MM.1S (cell line): ENCODE results near the gene HRNR.

Source experiments
- DNase-seq: peaks from one replicate; pipeline ENCODE4 v3.0.0-alpha.2; 2015
- H2AFZ ChIP-seq: fragments of 300-600 bp; sonication (generic); 2 replicates; pipeline ENCODE4 v1.6.0; 2016; ENCODE audit warnings: antibody characterized with exemption, low read length
- H3F3A ChIP-seq: fragments of 300-600 bp; sonication (generic); 2 replicates; pipeline ENCODE4 v1.6.1; 2016; ENCODE audit warnings: mild to moderate bottlenecking, antibody characterized with exemption, low read length, moderate library complexity, mixed read lengths; ENCODE audit not compliant: insufficient read depth
- H3K27ac ChIP-seq: fragments of 300-600 bp; sonication (generic); 2 replicates; pipeline ENCODE4 v1.5.1; 2016; ENCODE audit warnings: mild to moderate bottlenecking, low read length
- H3K27me3 ChIP-seq: fragments of 300-600 bp; sonication (generic); replicated peaks from 2 replicates; pipeline ENCODE4 v1.6.0; 2016; ENCODE audit warnings: low read length; ENCODE audit not compliant: insufficient read depth
- H3K36me3 ChIP-seq: fragments of 300-600 bp; sonication (generic); replicated peaks from 2 replicates; pipeline ENCODE4 v1.6.1; 2016; ENCODE audit warnings: mild to moderate bottlenecking, low read length, mixed read lengths; ENCODE audit not compliant: insufficient read depth
- H3K4me1 ChIP-seq: fragments of 300-600 bp; sonication (generic); 2 replicates; pipeline ENCODE4 v1.6.1; 2016; ENCODE audit warnings: low read length, mixed read lengths
- H3K4me2 ChIP-seq: fragments of 300-600 bp; sonication (generic); 2 replicates; pipeline ENCODE4 v1.6.0; 2016; ENCODE audit warnings: low read depth, low read length
- H3K4me3 ChIP-seq: fragments of 300-600 bp; sonication (generic); 2 replicates; pipeline ENCODE4 v1.5.1; 2016; ENCODE audit warnings: low read length, mixed read lengths
- H3K79me2 ChIP-seq: fragments of 300-600 bp; sonication (generic); 2 replicates; pipeline ENCODE4 v1.6.1; 2016; ENCODE audit warnings: mixed run types, low read length, mixed read lengths
- H3K9ac ChIP-seq: fragments of 300-600 bp; sonication (generic); 2 replicates; pipeline ENCODE4 v1.6.1; 2016; ENCODE audit warnings: low read length, mixed read lengths
- H3K9me2 ChIP-seq: fragments of 300-600 bp; sonication (generic); replicated peaks from 2 replicates; pipeline ENCODE4 v1.6.1; 2016; ENCODE audit warnings: mild to moderate bottlenecking, low read length, mixed read lengths; ENCODE audit not compliant: insufficient read depth
- H3K9me3 ChIP-seq: fragments of 300-600 bp; sonication (generic); replicated peaks from 2 replicates; pipeline ENCODE4 v1.6.1; 2016; ENCODE audit warnings: mild to moderate bottlenecking, low read length, mixed read lengths; ENCODE audit not compliant: insufficient read depth
- H4K20me1 ChIP-seq: fragments of 300-600 bp; sonication (generic); 2 replicates; pipeline ENCODE4 v1.6.1; 2016; ENCODE audit warnings: mild to moderate bottlenecking, low read length, moderate library complexity, mixed read lengths; ENCODE audit not compliant: insufficient read depth
- CTCF ChIP-seq: fragments of 300-600 bp; sonication (generic); IDR thresholded peaks from 2 replicates; pipeline ENCODE4 v1.5.1; 2016; ENCODE audit warnings: antibody characterized with exemption, low read length, mixed read lengths
- EZH2 ChIP-seq: fragments of 300-600 bp; sonication (generic); optimal IDR thresholded peaks from 2 replicates; pipeline ENCODE3; 2017; ENCODE audit warnings: low read depth, mild to moderate bottlenecking, antibody characterized with exemption, low read length, mixed read lengths
- EZH2phosphoT487 ChIP-seq: fragments of 300-600 bp; sonication (generic); IDR thresholded peaks from 2 replicates; pipeline ENCODE4 v1.6.1; 2018; ENCODE audit warnings: antibody characterized with exemption, low read length

Gene HRNR

DNA sequence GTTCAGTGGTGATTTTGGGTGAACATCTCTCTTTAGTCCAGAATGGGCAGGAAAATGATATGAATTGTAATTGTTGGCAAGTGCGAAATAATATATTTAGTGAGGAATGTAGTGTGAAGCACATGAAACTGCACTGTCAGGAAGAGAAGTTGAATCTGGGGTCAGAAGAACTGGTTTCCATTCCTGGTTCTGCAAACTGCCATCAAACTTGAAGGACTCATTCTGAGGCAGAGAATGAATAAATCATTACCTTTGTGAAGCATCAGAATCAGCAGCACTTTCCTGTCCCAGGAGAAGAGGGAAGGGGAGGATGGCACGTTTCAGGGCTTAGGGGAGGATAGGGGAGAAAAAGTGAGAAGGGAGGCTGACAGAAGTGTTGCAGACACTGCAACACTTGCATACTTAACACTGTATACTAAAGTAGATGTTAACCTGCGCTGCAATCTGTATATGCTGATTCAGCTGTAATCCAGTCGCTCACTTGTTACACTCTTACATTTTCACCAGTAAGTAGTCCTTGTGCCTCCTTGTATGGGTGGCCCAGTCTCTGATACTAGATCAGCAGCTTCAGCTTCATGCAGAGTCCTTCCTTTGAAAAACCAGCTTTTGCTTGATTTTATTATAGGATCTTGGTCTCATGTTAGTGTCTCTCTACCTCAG, 54.5 kb downstream of the HRNR start:
- no peaks in the 10 kb centered on the region for H4K20me1 ChIP-seq
- peak overlapping the region; percentile 61 for H3K4me2 ChIP-seq
- H2AFZ ChIP-seq = peak overlapping the region; percentile 64; the same call in 1 of the 2 replicates

GRCh38 chr1:152168535-152168868, 55.5 kb downstream of the HRNR start:
- no peaks in the 10 kb centered on the region for H4K20me1 ChIP-seq
- H3K36me3 ChIP-seq = no peaks in the 10 kb centered on the region
- no peak overlapping the region for H3K4me3 ChIP-seq
- H3F3A ChIP-seq = peaks cover 18% of the 10 kb centered on the region
- no peak overlapping the region for H3K9ac ChIP-seq
- no peak overlapping the region for H3K4me2 ChIP-seq
- no peak overlapping the region for H2AFZ ChIP-seq
- no peak overlapping the region for H3K27ac ChIP-seq
- no peaks in the 10 kb centered on the region for H3K27me3 ChIP-seq
- H3K9me3 ChIP-seq = no peaks in the 10 kb centered on the region
- H3K79me2 ChIP-seq = no peaks in the 10 kb centered on the region
- TF ChIP-seq EZH2 = no peak
- H3K9me2 ChIP-seq = no peaks in the 10 kb centered on the region
- peaks cover 50% of the 10 kb centered on the region for H3K4me1 ChIP-seq
- DNase-seq = no peak

More for the DNA sequence above, 54.5 kb downstream of the HRNR start:
- peaks cover 48% of the 10 kb centered on the region for H3K4me1 ChIP-seq
- no peak overlapping the region for H3K9ac ChIP-seq
- H3K9me3 ChIP-seq = no peaks in the 10 kb centered on the region
- no peaks in the 10 kb centered on the region for H3K27me3 ChIP-seq
- no peaks in the 10 kb centered on the region for H3K79me2 ChIP-seq
- H3K36me3 ChIP-seq = no peaks in the 10 kb centered on the region
- H3K4me3 ChIP-seq = peak overlapping the region; percentile 1; the same call in 1 of the 2 replicates
- H3K27ac ChIP-seq = peak overlapping the region; percentile 42; the same call in 1 of the 2 replicates
- TF ChIP-seq EZH2phosphoT487 (no peak), EZH2 (no peak), CTCF (no peak)
- no peaks in the 10 kb centered on the region for H3K9me2 ChIP-seq
- H3F3A ChIP-seq = peaks cover 18% of the 10 kb centered on the region
- DNase-seq = peak; percentile 80

GRCh38 chr1:152167835-152168534, 56.0 kb downstream of the HRNR start:
- TF ChIP-seq EZH2 = no peak
- H3K36me3 ChIP-seq = no peaks in the 10 kb centered on the region
- no peaks in the 10 kb centered on the region for H3K9me2 ChIP-seq
- H3K27ac ChIP-seq = no peak overlapping the region
- H3K9me3 ChIP-seq = no peaks in the 10 kb centered on the region
- no peaks in the 10 kb centered on the region for H3K79me2 ChIP-seq
- no peak overlapping the region for H2AFZ ChIP-seq
- no peaks in the 10 kb centered on the region for H4K20me1 ChIP-seq
- no peaks in the 10 kb centered on the region for H3K27me3 ChIP-seq
- no peak overlapping the region for H3K4me3 ChIP-seq
- DNase-seq = no peak
- H3K4me2 ChIP-seq = no peak overlapping the region
- H3F3A ChIP-seq = peaks cover 18% of the 10 kb centered on the region
- H3K4me1 ChIP-seq = peaks cover 55% of the 10 kb centered on the region
- H3K9ac ChIP-seq = no peak overlapping the region

- Histone ChIP-seq H3K4me1 (peaks cover 59% of the 10 kb centered on the region), H3K36me3 (no peaks in the 10 kb centered on the region), H4K20me1 (no peaks in the 10 kb centered on the region), H3K27ac (no peak overlapping the region), H3K9me3 (no peaks in the 10 kb centered on the region), H2AFZ (no peak overlapping the region), H3K27me3 (no peaks in the 10 kb centered on the region), H3K9me2 (no peaks in the 10 kb centered on the region), H3K9ac (no peak overlapping the region), H3K4me3 (no peak overlapping the region), H3K79me2 (no peaks in the 10 kb centered on the region), H3K4me2 (no peak overlapping the region), H3F3A (peaks cover 18% of the 10 kb centered on the region)
- no peak for DNase-seq
- TF ChIP-seq EZH2phosphoT487 = no peak
- no peak for TF ChIP-seq CTCF
- no peak for TF ChIP-seq EZH2
Observed at GRCh38 chr1:152166966-152167365, 57.0 kb downstream of the HRNR start.
